GM23338 (cell line): Measurements from ENCODE around the gene CACNA1S. TPM values are rescaled to one million over a fixed set of nuclear protein-coding genes. Genes with fewer than 3 reads are reported as not detected.

ENCODE experiments used
- ATAC-seq: fragments of 200-7000 bp; cut with Tn5 transposase; 3 replicates; pipeline ENCODE4 v1.9.1; 2020
- DNase-seq: peaks from one replicate; pipeline ENCODE4 v3.0.0-alpha.2; 2015; ENCODE audit warnings: low spot score
- H2AFZ ChIP-seq: fragments of 200-600 bp; sonication (generic); 2 replicates; pipeline ENCODE4 v1.8.0; 2016; ENCODE audit warnings: antibody characterized with exemption, mild to moderate bottlenecking, moderate library complexity
- H3F3A ChIP-seq: fragments of 200-600 bp; sonication (generic); replicated peaks from 2 replicates; pipeline ENCODE4 v1.8.0; 2017; ENCODE audit warnings: antibody characterized with exemption, mixed run types, low read depth
- H3K27ac ChIP-seq: fragments of 200-600 bp; sonication (generic); 2 replicates; pipeline ENCODE4 v1.6.1; 2016; ENCODE audit warnings: low read depth
- H3K27me3 ChIP-seq: fragments of 200-600 bp; sonication (generic); 2 replicates; pipeline ENCODE4 v1.8.0; 2016; ENCODE audit warnings: mild to moderate bottlenecking, mixed run types, moderate library complexity; ENCODE audit not compliant: insufficient read depth
- H3K36me3 ChIP-seq: fragments of 200-600 bp; sonication (generic); 2 replicates; pipeline ENCODE4 v1.8.0; 2016; ENCODE audit warnings: mild to moderate bottlenecking; ENCODE audit not compliant: insufficient read depth
- H3K4me1 ChIP-seq: fragments of 200-600 bp; sonication (generic); 2 replicates; pipeline ENCODE4 v1.8.0; 2016; ENCODE audit warnings: mild to moderate bottlenecking, moderate library complexity; ENCODE audit not compliant: insufficient read depth
- H3K4me2 ChIP-seq: fragments of 200-600 bp; sonication (generic); 2 replicates; pipeline ENCODE4 v1.7.1; 2017; ENCODE audit warnings: mixed run types
- H3K4me3 ChIP-seq: fragments of 200-600 bp; sonication (generic); 2 replicates; pipeline ENCODE4 v1.6.1; 2016; ENCODE audit warnings: mixed run types
- H3K79me2 ChIP-seq: fragments of 200-600 bp; sonication (generic); replicated peaks from 2 replicates; pipeline ENCODE4 v1.8.0; 2017; ENCODE audit warnings: mild to moderate bottlenecking; ENCODE audit not compliant: insufficient read depth
- H3K9me2 ChIP-seq: fragments of 200-600 bp; sonication (generic); 2 replicates; pipeline ENCODE4 v1.8.0; 2017; ENCODE audit not compliant: insufficient read depth
- H4K20me1 ChIP-seq: fragments of 200-600 bp; sonication (generic); replicated peaks from 2 replicates; pipeline ENCODE4 v1.8.0; 2017; ENCODE audit warnings: mild to moderate bottlenecking; ENCODE audit not compliant: insufficient read depth
- H3K27ac Mint-ChIP-seq: 2 replicates; pipeline ENCODE4 v1.8.0; 2020; ENCODE audit warnings: inconsistent platforms, mild to moderate bottlenecking, moderate library complexity, mixed read lengths
- H3K27me3 Mint-ChIP-seq: 3 replicates; pipeline ENCODE4 v1.8.0; 2022; ENCODE audit warnings: low read depth, mild to moderate bottlenecking, moderate library complexity, mixed read lengths, inconsistent platforms; ENCODE audit not compliant: insufficient read depth, poor library complexity
- H3K36me3 Mint-ChIP-seq: 3 replicates; pipeline ENCODE4 v1.8.0; 2021; ENCODE audit warnings: low read depth, mild to moderate bottlenecking, inconsistent platforms, moderate library complexity, mixed read lengths
- H3K4me1 Mint-ChIP-seq: 3 replicates; pipeline ENCODE4 v1.8.0; 2020; ENCODE audit warnings: mild to moderate bottlenecking, inconsistent platforms, mixed read lengths
- H3K4me3 Mint-ChIP-seq: 3 replicates; pipeline ENCODE4 v1.8.0; 2021; ENCODE audit warnings: moderate library complexity, mild to moderate bottlenecking, inconsistent platforms, mixed read lengths
- H3K9me3 Mint-ChIP-seq: 3 replicates; pipeline ENCODE4 v1.8.0; 2020; ENCODE audit warnings: moderate library complexity, mild to moderate bottlenecking, inconsistent platforms, mixed read lengths
- CREB1 ChIP-seq: fragments of 250-450 bp; sonication (Bioruptor Pico); IDR thresholded peaks from 2 replicates; pipeline ENCODE4 v1.5.0; 2020; ENCODE audit warnings: low read depth, mild to moderate bottlenecking, moderate library complexity
- ETS1 ChIP-seq: IDR thresholded peaks from 2 replicates; pipeline ENCODE4 v1.6.1; 2016; ENCODE audit warnings: antibody characterized with exemption
- EZH2 ChIP-seq: fragments of 200-600 bp; sonication (generic); IDR thresholded peaks from one replicate; pipeline ENCODE4 v1.8.0; 2017; ENCODE audit warnings: antibody characterized with exemption, mild to moderate bottlenecking, low read depth; ENCODE audit not compliant: unreplicated experiment
- EZH2phosphoT487 ChIP-seq: fragments of 200-600 bp; sonication (generic); IDR thresholded peaks from one replicate; pipeline ENCODE4 v1.8.1; 2018; ENCODE audit warnings: antibody characterized with exemption; ENCODE audit not compliant: unreplicated experiment
- JUNB ChIP-seq: IDR thresholded peaks from one replicate; pipeline ENCODE4 v1.6.1; 2016; ENCODE audit warnings: antibody characterized with exemption; ENCODE audit not compliant: unreplicated experiment
- NANOG ChIP-seq: IDR thresholded peaks from 2 replicates; pipeline ENCODE4 v1.6.1; 2016; ENCODE audit warnings: antibody characterized with exemption, borderline replicate concordance
- REST ChIP-seq: IDR thresholded peaks from one replicate; pipeline ENCODE4 v1.6.1; 2018; ENCODE audit warnings: antibody characterized with exemption; ENCODE audit not compliant: unreplicated experiment
- STAT1 ChIP-seq: IDR thresholded peaks from one replicate; pipeline ENCODE4 v1.6.1; 2016; ENCODE audit warnings: antibody characterized with exemption; ENCODE audit not compliant: unreplicated experiment
- ZNF331 ChIP-seq: fragments of 250-450 bp; sonication (Bioruptor Pico); IDR thresholded peaks from 2 replicates; pipeline ENCODE4 v1.5.0; 2020; ENCODE audit warnings: low read depth, mild to moderate bottlenecking, moderate library complexity
- polyA plus RNA-seq: library from polyadenylated mRNA; unstranded; fragments of >200 nt; fragmentation: Nextera tagmentation; extraction: Ambion mirVana; gene quantifications from 2 replicates; pipeline ENCODE4 v1.2.1, GENCODE V29; 2016
- total RNA-seq: library from RNA; depleted of rRNA; stranded (reverse); fragments of >200 nt; shearing (Covaris generic); gene quantifications from 2 replicates; pipeline ENCODE4 v1.2.3, GENCODE V29; 2014

CACNA1S gene
- total and polyA plus RNA-seq, 2 experiments from 2014 or later: 0.03 TPM; not detected in 1

- H3K4me3 ChIP-seq: no peak overlapping the region
- H3K4me1 Mint-ChIP-seq: peaks cover 12% of the 10 kb centered on the region
- TF ChIP-seq ZNF331 (CRISPR knock-in tag): no peak
- DNase-seq (no peak), ATAC-seq (no peak)
- H3K4me2 ChIP-seq: no peak overlapping the region
- no peak overlapping the region for H3K4me3 Mint-ChIP-seq
- H3K79me2 ChIP-seq: peaks cover 8% of the 10 kb centered on the region; the same call in 1 of the 2 replicates
- H3K27me3 Mint-ChIP-seq: no peaks in the 10 kb centered on the region
- peaks cover 5% of the 10 kb centered on the region; the same call in 1 of the 2 replicates for H4K20me1 ChIP-seq
- no peaks in the 10 kb centered on the region for H3K27me3 ChIP-seq
- no peak overlapping the region for H2AFZ ChIP-seq
- no peaks in the 10 kb centered on the region for H3K9me2 ChIP-seq
- H3K36me3 ChIP-seq: no peaks in the 10 kb centered on the region; the same call in 1 of the 2 replicates
- peaks cover 5% of the 10 kb centered on the region; the same call in 2 of the 3 replicates for H3K36me3 Mint-ChIP-seq
- H3K27ac Mint-ChIP-seq: no peak overlapping the region
- no peaks in the 10 kb centered on the region for H3F3A ChIP-seq
- H3K9me3 Mint-ChIP-seq: no peaks in the 10 kb centered on the region
- H3K4me1 ChIP-seq: peaks cover 12% of the 10 kb centered on the region
- no peak overlapping the region for H3K27ac ChIP-seq
Observed at GRCh38 chr1:201006450-201006849, 105.8 kb downstream of the CACNA1S start.

- Mint-ChIP-seq H3K27me3 (peaks cover 2% of the 10 kb centered on the region), H3K36me3 (peaks cover 5% of the 10 kb centered on the region; the same call in 2 of the 3 replicates), H3K4me3 (no peak overlapping the region), H3K27ac (no peak overlapping the region), H3K4me1 (peaks cover 3% of the 10 kb centered on the region), H3K9me3 (no peaks in the 10 kb centered on the region)
- Histone ChIP-seq H3K4me3 (no peak overlapping the region), H3K27me3 (no peaks in the 10 kb centered on the region), H3K9me2 (no peaks in the 10 kb centered on the region), H3K4me2 (no peak overlapping the region), H3F3A (no peaks in the 10 kb centered on the region), H3K27ac (no peak overlapping the region), H2AFZ (no peak overlapping the region), H3K79me2 (peaks cover 8% of the 10 kb centered on the region; the same call in 1 of the 2 replicates), H4K20me1 (no peaks in the 10 kb centered on the region; the same call in 1 of the 2 replicates), H3K4me1 (peaks cover under 1% of the 10 kb centered on the region; the same call in 1 of the 2 replicates), H3K36me3 (no peaks in the 10 kb centered on the region; the same call in 1 of the 2 replicates)
- ATAC-seq (no peak), DNase-seq (no peak)
- TF ChIP-seq JUNB (no peak), EZH2phosphoT487 (no peak), REST (no peak), ZNF331 (CRISPR knock-in tag) (no peak), EZH2 (no peak), ETS1 (no peak), CREB1 (CRISPR knock-in tag) (no peak), NANOG (no peak), STAT1 (no peak)
Observed at GRCh38 chr1:201004732-201005131, 107.5 kb downstream of the CACNA1S start.
